ENCODE data around the gene MOSMO.
"Not testable (repeated sequence)": the region's sequence is repeated elsewhere in the genome, so short reads cannot be mapped to it uniquely, and the experiment has no call there.

The MOSMO gene

DNA sequence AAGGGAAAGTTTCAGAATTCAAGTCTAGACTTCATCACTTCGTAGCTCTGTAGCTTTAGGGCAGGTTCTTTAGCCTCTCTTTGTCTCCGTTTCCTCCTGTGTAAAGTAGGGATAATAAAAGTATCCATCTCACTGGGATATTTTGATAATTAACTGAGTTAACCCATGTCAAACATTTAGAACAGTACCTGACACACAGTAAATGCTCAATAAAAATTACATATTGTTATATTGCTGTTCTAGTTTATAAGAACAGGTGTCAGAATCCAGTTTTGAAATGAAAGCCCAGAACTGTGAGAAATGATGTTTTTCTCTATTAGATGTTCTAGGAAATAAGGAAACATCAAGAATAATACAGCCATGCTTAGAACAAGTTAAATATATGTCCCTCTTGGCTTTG, 4.3 kb downstream of the MOSMO start:
- no peaks in the 10 kb centered on the region for H3K27me3 ChIP-seq (replicated peaks; ENCODE audit: control insufficient read depth, insufficient read depth, low read length, poor library complexity, severe bottlenecking)
- H3K9me3 ChIP-seq (ENCODE audit: control insufficient read depth, low read length) = no peaks in the 10 kb centered on the region
- no peak overlapping the region for H3K27ac ChIP-seq (ENCODE audit: insufficient read depth, low read length, poor library complexity, severe bottlenecking)
- H3K4me3 ChIP-seq (ENCODE audit: insufficient read depth, low read depth, low read length, poor library complexity, severe bottlenecking) = no peak overlapping the region
- peaks cover 12% of the 10 kb centered on the region for H3K4me1 ChIP-seq (ENCODE audit: control insufficient read depth, insufficient read depth, low read length, poor library complexity, severe bottlenecking)
- DNase-seq = no peak
- H3K36me3 ChIP-seq (ENCODE audit: control insufficient read depth, insufficient read depth, low read length) = no peaks in the 10 kb centered on the region

DNA sequence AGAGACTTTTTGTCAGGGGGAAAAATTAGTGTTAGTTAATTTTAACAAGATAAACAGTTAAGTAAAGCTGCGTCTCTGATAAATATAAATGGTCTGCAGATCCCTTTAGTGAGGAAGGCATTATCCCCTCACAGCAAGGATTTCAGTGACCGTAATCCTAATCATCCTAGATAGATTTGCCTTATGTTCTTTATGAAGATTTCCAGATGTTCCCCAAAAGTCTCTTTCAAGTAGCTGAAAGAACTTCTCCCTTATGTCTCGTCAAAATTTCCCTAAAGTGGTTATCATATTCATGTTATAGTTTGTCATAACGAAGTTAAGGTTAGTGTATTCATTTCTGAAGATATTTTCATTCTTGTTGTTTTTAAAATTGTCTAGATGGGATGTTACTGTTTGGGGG, 5.6 kb downstream of the MOSMO start:
- Histone ChIP-seq H3K27me3 (replicated peaks; ENCODE audit: control insufficient read depth, insufficient read depth, low read length, poor library complexity, severe bottlenecking) (no peaks in the 10 kb centered on the region), H3K4me3 (ENCODE audit: insufficient read depth, low read depth, low read length, poor library complexity, severe bottlenecking) (no peak overlapping the region), H3K9me3 (ENCODE audit: control insufficient read depth, low read length) (no peaks in the 10 kb centered on the region), H3K36me3 (ENCODE audit: control insufficient read depth, insufficient read depth, low read length) (no peaks in the 10 kb centered on the region), H3K4me1 (ENCODE audit: control insufficient read depth, insufficient read depth, low read length, poor library complexity, severe bottlenecking) (peaks cover 10% of the 10 kb centered on the region), H3K27ac (ENCODE audit: insufficient read depth, low read length, poor library complexity, severe bottlenecking) (no peak overlapping the region)
- DNase-seq = no peak

GRCh38 chr16:22014271-22014873, 6.5 kb downstream of the MOSMO start:
- Histone ChIP-seq H3K4me1 (ENCODE audit: control insufficient read depth, insufficient read depth, low read length, poor library complexity, severe bottlenecking) (peaks cover 1% of the 10 kb centered on the region), H3K9me3 (ENCODE audit: control insufficient read depth, low read length) (no peaks in the 10 kb centered on the region), H3K27ac (ENCODE audit: insufficient read depth, low read length, poor library complexity, severe bottlenecking) (no peak overlapping the region), H3K36me3 (ENCODE audit: control insufficient read depth, insufficient read depth, low read length) (no peaks in the 10 kb centered on the region), H3K27me3 (replicated peaks; ENCODE audit: control insufficient read depth, insufficient read depth, low read length, poor library complexity, severe bottlenecking) (no peaks in the 10 kb centered on the region), H3K4me3 (ENCODE audit: insufficient read depth, low read depth, low read length, poor library complexity, severe bottlenecking) (no peak overlapping the region)
- DNase-seq = no peak

DNA sequence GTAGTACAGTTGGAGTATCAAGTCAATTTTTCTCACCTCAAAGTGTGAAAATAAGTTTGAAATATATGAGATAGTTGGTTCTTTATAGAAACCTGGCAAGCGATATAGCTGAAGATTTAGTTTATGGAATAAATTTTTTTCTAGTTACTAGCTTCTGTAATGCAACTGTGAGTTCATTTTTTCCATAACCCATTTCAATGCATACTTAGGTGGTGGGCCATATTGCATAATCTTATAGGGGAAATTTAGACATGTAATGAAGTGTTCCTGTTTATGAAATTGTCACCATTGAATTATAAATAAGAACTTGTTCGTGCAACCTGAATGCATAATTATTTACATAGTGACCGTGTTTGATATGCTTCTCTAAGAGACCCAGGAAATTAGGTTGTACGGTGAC, 9.0 kb downstream of the MOSMO start:
- DNase-seq = no peak
- H3K27ac ChIP-seq (ENCODE audit: insufficient read depth, low read length, poor library complexity, severe bottlenecking) = no peak overlapping the region
- H3K4me1 ChIP-seq (ENCODE audit: control insufficient read depth, insufficient read depth, low read length, poor library complexity, severe bottlenecking) = no peaks in the 10 kb centered on the region
- no peaks in the 10 kb centered on the region for H3K36me3 ChIP-seq (ENCODE audit: control insufficient read depth, insufficient read depth, low read length)
- no peak overlapping the region for H3K4me3 ChIP-seq (ENCODE audit: insufficient read depth, low read depth, low read length, poor library complexity, severe bottlenecking)
- H3K27me3 ChIP-seq (replicated peaks; ENCODE audit: control insufficient read depth, insufficient read depth, low read length, poor library complexity, severe bottlenecking) = no peaks in the 10 kb centered on the region
- no peaks in the 10 kb centered on the region for H3K9me3 ChIP-seq (ENCODE audit: control insufficient read depth, low read length)

DNA sequence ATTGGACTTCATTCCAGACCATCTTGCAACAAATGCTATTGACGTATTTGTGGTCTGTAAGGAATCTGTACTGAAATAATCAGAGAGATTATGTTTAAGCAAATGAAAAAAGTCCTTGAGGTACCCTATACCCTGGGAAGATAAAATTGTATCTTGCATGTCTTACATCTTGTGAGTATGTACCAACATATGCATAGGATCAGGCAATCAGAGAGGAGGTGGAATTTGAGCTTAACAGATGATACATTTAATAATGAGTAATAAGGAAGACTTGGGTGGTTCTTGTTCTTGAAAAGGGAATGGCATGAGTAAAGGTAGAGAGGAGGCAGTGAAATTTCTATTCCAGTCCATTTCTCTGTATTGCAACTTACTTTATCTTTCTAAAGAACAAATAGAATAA, 10.6 kb downstream of the MOSMO start:
- Histone ChIP-seq H3K4me3 (ENCODE audit: insufficient read depth, low read depth, low read length, poor library complexity, severe bottlenecking) (no peak overlapping the region), H3K9me3 (ENCODE audit: control insufficient read depth, low read length) (no peaks in the 10 kb centered on the region), H3K36me3 (ENCODE audit: control insufficient read depth, insufficient read depth, low read length) (no peaks in the 10 kb centered on the region), H3K27me3 (replicated peaks; ENCODE audit: control insufficient read depth, insufficient read depth, low read length, poor library complexity, severe bottlenecking) (no peaks in the 10 kb centered on the region), H3K27ac (ENCODE audit: insufficient read depth, low read length, poor library complexity, severe bottlenecking) (no peak overlapping the region), H3K4me1 (ENCODE audit: control insufficient read depth, insufficient read depth, low read length, poor library complexity, severe bottlenecking) (no peaks in the 10 kb centered on the region)
- DNase-seq = no peak

- Histone ChIP-seq H3K27me3 (replicated peaks; ENCODE audit: control insufficient read depth, insufficient read depth, low read length, poor library complexity, severe bottlenecking) (no peaks in the 10 kb centered on the region), H3K27ac (ENCODE audit: insufficient read depth, low read length, poor library complexity, severe bottlenecking) (no peak overlapping the region), H3K9me3 (ENCODE audit: control insufficient read depth, low read length) (no peaks in the 10 kb centered on the region), H3K4me1 (ENCODE audit: control insufficient read depth, insufficient read depth, low read length, poor library complexity, severe bottlenecking) (no peaks in the 10 kb centered on the region), H3K36me3 (ENCODE audit: control insufficient read depth, insufficient read depth, low read length) (no peaks in the 10 kb centered on the region), H3K4me3 (ENCODE audit: insufficient read depth, low read depth, low read length, poor library complexity, severe bottlenecking) (no peak overlapping the region)
- no peak for DNase-seq
Measured at GRCh38 chr16:22022151-22022550, 14.2 kb downstream of the MOSMO start.

DNA sequence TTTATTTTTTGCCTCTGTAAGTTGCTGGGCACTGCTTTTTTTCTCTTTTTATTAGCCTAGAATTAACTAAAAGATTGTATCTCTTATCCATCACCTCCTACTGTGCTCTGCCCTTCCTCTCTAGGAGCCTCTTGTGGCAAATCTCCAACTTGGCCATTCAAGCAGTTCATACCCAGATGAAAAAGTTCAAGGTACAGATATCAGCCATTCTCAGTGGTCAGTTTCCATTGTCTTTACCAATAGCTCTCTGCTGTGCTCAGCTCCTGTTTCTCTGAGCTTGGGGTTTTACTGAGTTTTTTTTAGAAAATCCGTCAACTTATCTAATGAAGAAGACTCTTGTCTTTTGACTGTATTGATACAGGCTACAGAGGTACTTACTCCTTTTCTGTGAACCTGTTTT, 15.6 kb downstream of the MOSMO start:
- no peak for DNase-seq
- H3K4me1 ChIP-seq (ENCODE audit: control insufficient read depth, insufficient read depth, low read length, poor library complexity, severe bottlenecking) = no peaks in the 10 kb centered on the region
- H3K9me3 ChIP-seq (ENCODE audit: control insufficient read depth, low read length) = no peaks in the 10 kb centered on the region
- no peaks in the 10 kb centered on the region for H3K27me3 ChIP-seq (replicated peaks; ENCODE audit: control insufficient read depth, insufficient read depth, low read length, poor library complexity, severe bottlenecking)
- H3K27ac ChIP-seq (ENCODE audit: insufficient read depth, low read length, poor library complexity, severe bottlenecking) = no peak overlapping the region
- no peaks in the 10 kb centered on the region for H3K36me3 ChIP-seq (ENCODE audit: control insufficient read depth, insufficient read depth, low read length)
- no peak overlapping the region for H3K4me3 ChIP-seq (ENCODE audit: insufficient read depth, low read depth, low read length, poor library complexity, severe bottlenecking)

DNA sequence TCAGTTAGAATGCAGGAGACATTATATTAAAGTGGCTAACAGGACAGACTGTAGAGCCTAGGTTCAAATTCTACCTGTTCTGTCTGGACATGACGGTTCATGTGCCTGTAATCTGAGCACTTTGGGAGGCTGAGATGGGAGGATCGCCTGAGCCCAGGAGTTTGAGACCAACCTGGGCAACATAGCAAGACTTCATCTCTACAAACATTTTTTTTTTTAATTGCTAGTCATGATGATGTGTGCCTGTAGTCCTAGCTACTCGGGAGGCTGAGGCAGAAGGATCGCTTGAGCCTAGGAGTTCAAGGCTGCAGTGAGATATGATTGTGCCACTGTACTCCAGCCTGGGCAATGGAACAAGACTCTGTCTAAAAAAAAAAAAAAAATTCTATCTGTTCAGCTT, 16.9 kb downstream of the MOSMO start:
- H3K4me3 ChIP-seq (ENCODE audit: insufficient read depth, low read depth, low read length, poor library complexity, severe bottlenecking); H3K27ac ChIP-seq (ENCODE audit: insufficient read depth, low read length, poor library complexity, severe bottlenecking); H3K27me3 ChIP-seq (replicated peaks; ENCODE audit: control insufficient read depth, insufficient read depth, low read length, poor library complexity, severe bottlenecking); H3K4me1 ChIP-seq (ENCODE audit: control insufficient read depth, insufficient read depth, low read length, poor library complexity, severe bottlenecking); H3K9me3 ChIP-seq (ENCODE audit: control insufficient read depth, low read length); H3K36me3 ChIP-seq (ENCODE audit: control insufficient read depth, insufficient read depth, low read length); DNase-seq: not testable (repeated sequence)

DNA sequence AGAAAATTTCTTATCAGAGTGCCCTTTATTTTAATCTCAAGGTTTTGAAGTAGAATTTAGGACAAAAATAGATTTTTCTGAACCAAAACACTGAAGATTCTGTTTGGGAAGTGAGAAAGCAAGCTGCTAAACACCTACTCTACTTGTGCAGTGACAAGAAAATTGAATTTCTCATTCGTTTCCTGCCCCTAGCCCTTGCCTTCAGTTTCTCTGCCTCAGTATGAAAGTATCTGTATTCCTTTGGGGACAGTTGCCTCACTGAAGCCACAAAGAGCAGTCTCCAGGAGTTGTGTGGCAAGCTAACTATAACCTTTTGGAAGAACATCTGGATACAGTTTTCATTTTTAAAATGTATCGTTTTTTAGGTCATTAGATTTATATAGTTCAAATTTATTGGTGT, 19.7 kb downstream of the MOSMO start:
- no peaks in the 10 kb centered on the region for H3K27me3 ChIP-seq (replicated peaks; ENCODE audit: control insufficient read depth, insufficient read depth, low read length, poor library complexity, severe bottlenecking)
- no peaks in the 10 kb centered on the region for H3K4me1 ChIP-seq (ENCODE audit: control insufficient read depth, insufficient read depth, low read length, poor library complexity, severe bottlenecking)
- H3K27ac ChIP-seq (ENCODE audit: insufficient read depth, low read length, poor library complexity, severe bottlenecking) = no peak overlapping the region
- no peaks in the 10 kb centered on the region for H3K9me3 ChIP-seq (ENCODE audit: control insufficient read depth, low read length)
- H3K36me3 ChIP-seq (ENCODE audit: control insufficient read depth, insufficient read depth, low read length) = no peaks in the 10 kb centered on the region
- H3K4me3 ChIP-seq (ENCODE audit: insufficient read depth, low read depth, low read length, poor library complexity, severe bottlenecking) = no peak overlapping the region
- DNase-seq = no peak

GRCh38 chr16:22029632-22030031, 21.7 kb downstream of the MOSMO start:
- Histone ChIP-seq H3K27ac (ENCODE audit: insufficient read depth, low read length, poor library complexity, severe bottlenecking) (no peak overlapping the region), H3K4me1 (ENCODE audit: control insufficient read depth, insufficient read depth, low read length, poor library complexity, severe bottlenecking) (no peaks in the 10 kb centered on the region)
- no peak for DNase-seq

More at GRCh38 chr16:22029632-22030031, 21.7 kb downstream of the MOSMO start:
- Histone ChIP-seq H3K9me3 (ENCODE audit: control insufficient read depth, low read length) (no peaks in the 10 kb centered on the region), H3K36me3 (ENCODE audit: control insufficient read depth, insufficient read depth, low read length) (no peaks in the 10 kb centered on the region), H3K4me3 (ENCODE audit: insufficient read depth, low read depth, low read length, poor library complexity, severe bottlenecking) (no peak overlapping the region), H3K27me3 (replicated peaks; ENCODE audit: control insufficient read depth, insufficient read depth, low read length, poor library complexity, severe bottlenecking) (no peaks in the 10 kb centered on the region)
